ENCODE data around the gene CACNB4. TPM values are rescaled to one million over a fixed set of nuclear protein-coding genes. Genes with fewer than 3 reads are reported as not detected.

The CACNB4 gene
- total and polyA plus RNA-seq, 8 donors: under 0.01 to 6.4 (median 1.0) TPM

GRCh38 chr2:151823651-151824050 lies 275.2 kb downstream of the CACNB4 start:
- H3K27ac ChIP-seq: no peak overlapping the region

GRCh38 chr2:151819920-151820319 lies 278.9 kb downstream of the CACNB4 start:
- Histone ChIP-seq H3K27me3 (no peaks in the 10 kb centered on the region), H3K36me3 (peaks cover 0 to 10% (median under 1%) of the 10 kb centered on the region in 4 donors), H3K27ac (no peak overlapping the region), H3K9me3 (no peaks in the 10 kb centered on the region), H3K4me1 (peaks cover 7 to 33% (median 15%) of the 10 kb centered on the region in 4 donors), H3K4me3 (no peak overlapping the region)
- WGBS, 5 donors: 93 to 98% (median 94%) methylated on average over 2 of the region's 2 CpGs
- DNase-seq: no peak
- intact Hi-C loops (cut with DNase I; ENCODE audit: low total_unique reads): no loop called here
- TF ChIP-seq POLR2AphosphoS5 (IDR thresholded peaks at IDR 0.05) (no peak), CTCF (IDR thresholded peaks at IDR 0.05) (no peak), EP300 (IDR thresholded peaks at IDR 0.05) (no peak), POLR2A (IDR thresholded peaks at IDR 0.05) (no peak)

More at GRCh38 chr2:151823651-151824050, 275.2 kb downstream of the CACNB4 start:
- WGBS, 5 donors: 50 to 64% (median 55%) methylated on average over 6 of the region's 6 CpGs
- no peak for DNase-seq
- peaks cover 7 to 53% (median 38%) of the 10 kb centered on the region in 4 donors for H3K4me1 ChIP-seq
- no peaks in the 10 kb centered on the region for H3K27me3 ChIP-seq
- intact Hi-C loops (cut with DNase I; ENCODE audit: low total_unique reads): no loop called here
- no peaks in the 10 kb centered on the region for H3K36me3 ChIP-seq
- no peak for TF ChIP-seq POLR2AphosphoS5 (IDR thresholded peaks at IDR 0.05)
- H3K9me3 ChIP-seq: no peaks in the 10 kb centered on the region
- no peak overlapping the region for H3K4me3 ChIP-seq

- intact Hi-C loops (cut with DNase I; ENCODE audit: low total_unique reads): no loop called here
- Histone ChIP-seq H3K4me1 (peaks cover 0 to 13% (median 2%) of the 10 kb centered on the region in 4 donors), H3K9me3 (no peaks in the 10 kb centered on the region), H3K36me3 (peaks cover 0 to 30% (median 19%) of the 10 kb centered on the region in 4 donors), H3K4me3 (no peak overlapping the region), H3K27me3 (no peaks in the 10 kb centered on the region), H3K27ac (no peak overlapping the region)
- no peak for DNase-seq
- WGBS, 5 donors: 86 to 97% (median 96%) methylated on average over 3 of the region's 3 CpGs
- no peak for TF ChIP-seq CTCF (IDR thresholded peaks at IDR 0.05)
- TF ChIP-seq POLR2AphosphoS5 (IDR thresholded peaks at IDR 0.05): no peak
Measured at GRCh38 chr2:151817929-151818328, 280.9 kb downstream of the CACNB4 start.

- Histone ChIP-seq H3K36me3 (peaks cover 0 to 41% (median 30%) of the 10 kb centered on the region in 4 donors), H3K27ac (no peak overlapping the region), H3K27me3 (no peaks in the 10 kb centered on the region), H3K4me3 (no peak overlapping the region), H3K9me3 (no peaks in the 10 kb centered on the region), H3K4me1 (peaks cover 0 to 6% (median 2%) of the 10 kb centered on the region in 4 donors)
- DNase-seq: no peak
- intact Hi-C loops (cut with DNase I; ENCODE audit: low total_unique reads): no loop called here
- TF ChIP-seq EP300 (IDR thresholded peaks at IDR 0.05) (no peak), POLR2AphosphoS5 (IDR thresholded peaks at IDR 0.05) (no peak), CTCF (IDR thresholded peaks at IDR 0.05) (no peak), POLR2A (IDR thresholded peaks at IDR 0.05) (no peak)
- WGBS, 5 donors: 86 to 96% (median 94%) methylated on average over 2 of the region's 2 CpGs
Measured at GRCh38 chr2:151816843-151817242, 282.0 kb downstream of the CACNB4 start.

GRCh38 chr2:151815821-151816489 lies 282.9 kb downstream of the CACNB4 start:
- WGBS, 5 donors: 90 to 97% (median 96%) methylated on average over 9 of the region's 9 CpGs
- Histone ChIP-seq H3K27ac (no peak overlapping the region), H3K4me3 (no peak overlapping the region), H3K27me3 (no peaks in the 10 kb centered on the region), H3K9me3 (no peaks in the 10 kb centered on the region), H3K36me3 (peaks cover 0 to 50% (median 38%) of the 10 kb centered on the region in 4 donors), H3K4me1 (peaks cover 0 to 6% (median 2%) of the 10 kb centered on the region in 4 donors)
- intact Hi-C loops (cut with DNase I; ENCODE audit: low total_unique reads): no loop called here
- TF ChIP-seq CTCF (IDR thresholded peaks at IDR 0.05) (no peak), POLR2AphosphoS5 (IDR thresholded peaks at IDR 0.05) (no peak), EP300 (IDR thresholded peaks at IDR 0.05) (no peak), POLR2A (IDR thresholded peaks at IDR 0.05) (no peak)
- no peak for DNase-seq
